ENCODE measurements around the gene ARSK.
A peak's percentile ranks its signal among the peaks of the same experiment; 100 is the strongest.
"Not testable (repeated sequence)": the region's sequence is repeated elsewhere in the genome, so short reads cannot be mapped to it uniquely, and the experiment has no call there.

Gene ARSK

GRCh38 chr5:95634081-95634480, 79.2 kb downstream of the ARSK start:
- no peak for DNase-seq (ENCODE audit: insufficient read length, low spot score)
- FAIRE-seq, result no peak
- no peak for TF ChIP-seq POLR2A (IDR thresholded peaks at IDR 0.05; ENCODE audit: low read depth, low read length)

- no peak for FAIRE-seq
- no peak for TF ChIP-seq POLR2A (IDR thresholded peaks at IDR 0.05; ENCODE audit: low read depth, low read length)
- DNase-seq (ENCODE audit: insufficient read length, low spot score), result no peak
Measured at GRCh38 chr5:95638632-95639031, 83.7 kb downstream of the ARSK start.

GRCh38 chr5:95641741-95642220, 86.9 kb downstream of the ARSK start:
- no peak for TF ChIP-seq POLR2A (IDR thresholded peaks at IDR 0.05; ENCODE audit: low read depth, low read length)
- FAIRE-seq (no peak), DNase-seq (ENCODE audit: insufficient read length, low spot score) (no peak)

GRCh38 chr5:95643152-95643551, 88.3 kb downstream of the ARSK start:
- FAIRE-seq (no peak), DNase-seq (ENCODE audit: insufficient read length, low spot score) (no peak)
- no peak for TF ChIP-seq POLR2A (IDR thresholded peaks at IDR 0.05; ENCODE audit: low read depth, low read length)

GRCh38 chr5:95644351-95645042, 89.6 kb downstream of the ARSK start:
- DNase-seq (ENCODE audit: insufficient read length, low spot score), result no peak
- TF ChIP-seq POLR2A (IDR thresholded peaks at IDR 0.05; ENCODE audit: low read depth, low read length), result no peak
- no peak for FAIRE-seq

- FAIRE-seq; DNase-seq (ENCODE audit: insufficient read length, low spot score): not testable (repeated sequence)
Measured at GRCh38 chr5:95646226-95646568, 91.3 kb downstream of the ARSK start.

- DNase-seq (ENCODE audit: insufficient read length, low spot score), result peak; percentile 81
- peak; percentile 81 for TF ChIP-seq POLR2A (IDR thresholded peaks at IDR 0.05; ENCODE audit: low read depth, low read length)
- peak; percentile 85 for FAIRE-seq
Measured at GRCh38 chr5:95646569-95647431, 91.9 kb downstream of the ARSK start, which contains the start of gene RFESD. RFESD (plus strand) TSS chr5:95646777; CDS start chr5:95652272, 5,495 bp downstream.

- DNase-seq (ENCODE audit: insufficient read length, low spot score), result no peak
- FAIRE-seq, result peak; percentile 81
- TF ChIP-seq POLR2A (IDR thresholded peaks at IDR 0.05; ENCODE audit: low read depth, low read length), result no peak
Measured at GRCh38 chr5:95647886-95648860, 93.3 kb downstream of the ARSK start.

GRCh38 chr5:95649274-95649673, 94.4 kb downstream of the ARSK start:
- no peak for TF ChIP-seq POLR2A (IDR thresholded peaks at IDR 0.05; ENCODE audit: low read depth, low read length)
- no peak for DNase-seq (ENCODE audit: insufficient read length, low spot score)
- FAIRE-seq, result no peak

- DNase-seq (ENCODE audit: insufficient read length, low spot score), result no peak
- no peak for TF ChIP-seq POLR2A (IDR thresholded peaks at IDR 0.05; ENCODE audit: low read depth, low read length)
- FAIRE-seq, result no peak
Measured at GRCh38 chr5:95649842-95650620, 95.1 kb downstream of the ARSK start.

GRCh38 chr5:95652849-95653248, 97.9 kb downstream of the ARSK start:
- TF ChIP-seq POLR2A (IDR thresholded peaks at IDR 0.05; ENCODE audit: low read depth, low read length), result no peak
- DNase-seq (ENCODE audit: insufficient read length, low spot score), result no peak
- FAIRE-seq, result peak; percentile 65

- FAIRE-seq (no peak), DNase-seq (ENCODE audit: insufficient read length, low spot score) (no peak)
- TF ChIP-seq POLR2A (IDR thresholded peaks at IDR 0.05; ENCODE audit: low read depth, low read length), result no peak
Measured at GRCh38 chr5:95654196-95654595, 99.3 kb downstream of the ARSK start.
